T-cell (primary cell): Measurements from ENCODE around the gene RER1. TPM values are rescaled to one million over a fixed set of nuclear protein-coding genes. Genes with fewer than 3 reads are reported as not detected.

Experiments used
- ATAC-seq, 4 experiments: fragments of 200-7000 bp in 3 of 4; fragments of 150-1000 bp in 1 of 4; cut with Tn5 transposase; replicated peaks in 1 of 4; 1 replicate in 3 of 4; 2 replicates in 1 of 4; pipeline ENCODE4 v1.10.0; 2021; ENCODE audit warnings: moderate library complexity in 3 of 4, mild to moderate bottlenecking in 2 of 4, moderate number of reproducible peaks in 1 of 4
- CTCF ChIA-PET, 2 donors: fragments of 300-600 bp; sonication (Branson Sonifier 250); formaldehyde crosslinking; loops; one replicate each; lab custom pipeline; 2022; ENCODE audit warnings: antibody characterized with exemption in 2 of 2; lab: Charles Lee
- POLR2A ChIA-PET, 2 donors: fragments of 300-600 bp; sonication (Branson Sonifier 250); formaldehyde crosslinking; loops; one replicate each; lab custom pipeline; 2022; ENCODE audit warnings: antibody characterized with exemption in 2 of 2; lab: Charles Lee
- DNase-seq, 35 experiments: peaks; one replicate each; pipeline versions ENCODE4 v3.0.0 to v3.0.0-alpha.2; 2013 to 2023
- H3K27ac ChIP-seq: one replicate; pipeline ENCODE4 v1.5.1; 2013; ENCODE audit warnings: low read length
- H3K27me3 ChIP-seq, 2 experiments: replicated peaks in 1 of 2; 1 replicate in 1 of 2; 2 replicates in 1 of 2; pipeline versions ENCODE4 v1.6.1 to v1.7.0; 2013; ENCODE audit warnings: low read length in 1 of 2, mixed read lengths in 1 of 2; ENCODE audit not compliant: control insufficient read depth in 2 of 2, insufficient read depth in 2 of 2; ENCODE audit errors: extremely low read depth in 1 of 2
- H3K36me3 ChIP-seq, 2 donors: 1 replicate in 1 of 2; 2 replicates in 1 of 2; pipeline versions ENCODE4 v1.6.1 to v1.7.0; 2013; ENCODE audit warnings: low read length in 1 of 2; ENCODE audit not compliant: control insufficient read depth in 2 of 2, insufficient read depth in 1 of 2; ENCODE audit errors: extremely low read depth in 1 of 2
- H3K4me1 ChIP-seq, 2 experiments: 1 replicate in 1 of 2; 2 replicates in 1 of 2; pipeline versions ENCODE4 v1.6.1 to v1.7.0; 2013; ENCODE audit warnings: low read length in 2 of 2, mixed read lengths in 1 of 2; ENCODE audit not compliant: insufficient read depth in 2 of 2, control insufficient read depth in 1 of 2; ENCODE audit errors: extremely low read depth in 1 of 2
- H3K4me3 ChIP-seq, 2 donors: 1 replicate in 1 of 2; 2 replicates in 1 of 2; pipeline versions ENCODE4 v1.5.1 to v1.7.0; 2013; ENCODE audit warnings: mild to moderate bottlenecking in 2 of 2, low read length in 1 of 2, moderate library complexity in 1 of 2; ENCODE audit not compliant: control insufficient read depth in 1 of 2; ENCODE audit errors: extremely low read depth in 1 of 2
- H3K9me3 ChIP-seq: 2 replicates; pipeline ENCODE4 v1.7.0; 2013
- H3K27ac Mint-ChIP-seq, 2 donors: one replicate each; pipeline ENCODE4 v1.8.0; 2020 to 2021; ENCODE audit warnings: mild to moderate bottlenecking in 2 of 2, mixed read lengths in 2 of 2
- H3K27me3 Mint-ChIP-seq, 2 donors: one replicate each; pipeline ENCODE4 v1.8.0; 2021 to 2022; ENCODE audit warnings: mixed read lengths in 2 of 2
- H3K36me3 Mint-ChIP-seq: one replicate; pipeline ENCODE4 v1.8.0; 2021; ENCODE audit warnings: mixed read lengths
- H3K4me1 Mint-ChIP-seq, 3 donors: one replicate each; pipeline ENCODE4 v1.8.0; 2020 to 2022; ENCODE audit warnings: mixed read lengths in 3 of 3, mild to moderate bottlenecking in 1 of 3
- H3K4me3 Mint-ChIP-seq, 3 donors: one replicate each; pipeline ENCODE4 v1.8.0; 2020 to 2022; ENCODE audit warnings: mild to moderate bottlenecking in 3 of 3, mixed read lengths in 3 of 3, moderate library complexity in 3 of 3
- H3K9me3 Mint-ChIP-seq, 3 donors: one replicate each; pipeline ENCODE4 v1.8.0; 2020 to 2022; ENCODE audit warnings: mixed read lengths in 3 of 3
- WGBS: methylation state at CpG from one replicate; pipeline ENCODE4 v1.1.5; 2013; ENCODE audit warnings: missing lambda C conversion rate; ENCODE audit not compliant: insufficient coverage; 5-methylcytosine and 5-hydroxymethylcytosine counted together
- total RNA-seq, 35 experiments: library from RNA in 6 of 35; stranded (reverse) in 6 of 35; fragments of 120-200 nt in 1 of 35; gene quantifications; one replicate each; pipeline versions ENCODE4 v1.2.1 to v1.2.4 and lab custom pipeline; 2013 to 2026

Gene RER1
- total RNA-seq, 5 donors from 2014 or later (not counting 1 experiment from before 2014, with no cell fraction given) = 84.3 to 129 (median 125) TPM

GRCh38 chr1:2345297-2346075 lies 46.2 kb upstream of the RER1 start:
- no peaks in the 10 kb centered on the region for H3K9me3 Mint-ChIP-seq
- peak in 1 of 35 experiments; percentile 2 for DNase-seq

GRCh38 chr1:2346691-2347408 lies 44.8 kb upstream of the RER1 start:
- ATAC-seq = no peak
- no peak for DNase-seq
- Mint-ChIP-seq H3K27ac (no peak overlapping the region), H3K36me3 (no peaks in the 10 kb centered on the region), H3K9me3 (no peaks in the 10 kb centered on the region), H3K4me3 (no peak overlapping the region), H3K4me1 (no peaks in the 10 kb centered on the region), H3K27me3 (no peaks in the 10 kb centered on the region)
- Histone ChIP-seq H3K27me3 (peaks cover 0 to 5% of the 10 kb centered on the region in 2 experiments), H3K9me3 (no peaks in the 10 kb centered on the region), H3K27ac (no peak overlapping the region), H3K4me1 (no peaks in the 10 kb centered on the region), H3K36me3 (no peaks in the 10 kb centered on the region), H3K4me3 (no peak overlapping the region)
- POLR2A ChIA-PET = no interaction called here
- CTCF ChIA-PET = no interaction called here
- WGBS = 88% methylated on average over 12 of the region's 17 CpGs

More at GRCh38 chr1:2345297-2346075, 46.2 kb upstream of the RER1 start:
- Mint-ChIP-seq H3K4me3 (no peak overlapping the region), H3K36me3 (no peaks in the 10 kb centered on the region), H3K4me1 (no peaks in the 10 kb centered on the region), H3K27me3 (no peaks in the 10 kb centered on the region), H3K27ac (no peak overlapping the region)
- Histone ChIP-seq H3K27me3 (peaks cover 0 to 3% of the 10 kb centered on the region in 2 experiments), H3K4me1 (no peaks in the 10 kb centered on the region), H3K27ac (no peak overlapping the region), H3K9me3 (no peaks in the 10 kb centered on the region), H3K36me3 (no peaks in the 10 kb centered on the region), H3K4me3 (no peak overlapping the region)
- POLR2A ChIA-PET = no interaction called here
- CTCF ChIA-PET = no interaction called here
- WGBS = 82% methylated on average over 24 of the region's 24 CpGs
- ATAC-seq = no peak

- ATAC-seq (no peak), DNase-seq (no peak)
- H3K27me3 ChIP-seq = peaks cover 0 to 5% of the 10 kb centered on the region in 2 experiments
- no peaks in the 10 kb centered on the region for H3K9me3 Mint-ChIP-seq
- POLR2A ChIA-PET = no interaction called here
- H3K4me1 Mint-ChIP-seq = no peaks in the 10 kb centered on the region
- no peak overlapping the region for H3K4me3 Mint-ChIP-seq
- no peak overlapping the region for H3K4me3 ChIP-seq
- H3K27ac Mint-ChIP-seq = no peak overlapping the region
- H3K36me3 ChIP-seq = no peaks in the 10 kb centered on the region
- H3K4me1 ChIP-seq = no peaks in the 10 kb centered on the region
- H3K27ac ChIP-seq = no peak overlapping the region
- CTCF ChIA-PET = no interaction called here
- H3K27me3 Mint-ChIP-seq = no peaks in the 10 kb centered on the region
- H3K36me3 Mint-ChIP-seq = no peaks in the 10 kb centered on the region
- 96% methylated on average over 8 of the region's 13 CpGs for WGBS
- no peaks in the 10 kb centered on the region for H3K9me3 ChIP-seq
These were observed 44.2 kb upstream of the RER1 start for GRCh38 chr1:2347409-2347785.

- ChIA-PET POLR2A (no interaction called here), CTCF (no interaction called here)
- H3K27me3 Mint-ChIP-seq = no peaks in the 10 kb centered on the region
- DNase-seq (no peak), ATAC-seq (no peak)
- Histone ChIP-seq H3K9me3 (no peaks in the 10 kb centered on the region), H3K36me3 (no peaks in the 10 kb centered on the region), H3K4me1 (no peaks in the 10 kb centered on the region), H3K27me3 (peaks cover 0 to 5% of the 10 kb centered on the region in 2 experiments), H3K4me3 (no peak overlapping the region), H3K27ac (no peak overlapping the region)
- WGBS = 90% methylated on average over 20 of the region's 23 CpGs
- H3K36me3 Mint-ChIP-seq = no peaks in the 10 kb centered on the region
- no peaks in the 10 kb centered on the region for H3K4me1 Mint-ChIP-seq
- H3K9me3 Mint-ChIP-seq = no peaks in the 10 kb centered on the region
- no peak overlapping the region for H3K4me3 Mint-ChIP-seq
- H3K27ac Mint-ChIP-seq = no peak overlapping the region
These were observed 43.7 kb upstream of the RER1 start for GRCh38 chr1:2347896-2348295.

- Histone ChIP-seq H3K4me3 (no peak overlapping the region), H3K27ac (no peak overlapping the region), H3K36me3 (no peaks in the 10 kb centered on the region), H3K27me3 (peaks cover 0 to 5% of the 10 kb centered on the region in 2 experiments), H3K9me3 (no peaks in the 10 kb centered on the region), H3K4me1 (no peaks in the 10 kb centered on the region)
- Mint-ChIP-seq H3K27me3 (no peaks in the 10 kb centered on the region), H3K9me3 (no peaks in the 10 kb centered on the region), H3K4me3 (no peak overlapping the region), H3K36me3 (no peaks in the 10 kb centered on the region), H3K27ac (no peak overlapping the region), H3K4me1 (no peaks in the 10 kb centered on the region)
- ChIA-PET POLR2A (no interaction called here), CTCF (no interaction called here)
- 92% methylated on average over 48 of the region's 59 CpGs for WGBS
- DNase-seq (no peak), ATAC-seq (no peak)
These were observed 43.0 kb upstream of the RER1 start for GRCh38 chr1:2348346-2349325.

GRCh38 chr1:2349806-2350205 lies 41.8 kb upstream of the RER1 start:
- no peaks in the 10 kb centered on the region for H3K4me1 Mint-ChIP-seq
- no CpG with 5 or more reads among the region's 9 CpGs for WGBS
- no peak overlapping the region for H3K27ac Mint-ChIP-seq
- H3K9me3 Mint-ChIP-seq = no peaks in the 10 kb centered on the region
- no peak overlapping the region for H3K4me3 ChIP-seq
- no peaks in the 10 kb centered on the region for H3K27me3 Mint-ChIP-seq
- no peaks in the 10 kb centered on the region for H3K9me3 ChIP-seq
- H3K27me3 ChIP-seq = peaks cover 0 to 5% of the 10 kb centered on the region in 2 experiments
- H3K27ac ChIP-seq = no peak overlapping the region
- no peak for ATAC-seq
- H3K36me3 Mint-ChIP-seq = no peaks in the 10 kb centered on the region
- POLR2A ChIA-PET = no interaction called here
- no peak overlapping the region for H3K4me3 Mint-ChIP-seq
- DNase-seq = no peak
- CTCF ChIA-PET = no interaction called here
- H3K36me3 ChIP-seq = no peaks in the 10 kb centered on the region
- no peaks in the 10 kb centered on the region for H3K4me1 ChIP-seq
